Heart right ventricle (tissue), 16 donors: ENCODE results near the gene TULP3. TPM values are rescaled to one million over a fixed set of nuclear protein-coding genes. Genes with fewer than 3 reads are reported as not detected.

Source experiments
- ATAC-seq, 8 donors: fragments of 200-7000 bp; cut with Tn5 transposase; one replicate each; pipeline ENCODE4 v1.9.1; 2020; ENCODE audit warnings: mild to moderate bottlenecking in 8 of 8, moderate library complexity in 8 of 8, moderate number of reproducible peaks in 1 of 8
- DNase-seq, 2 donors: peaks; one replicate each; pipeline ENCODE4 v3.0.0-alpha.2; 2020
- H3K27ac ChIP-seq, 10 donors: fragments of 200-600 bp; sonication (generic) in 2 of 10; one replicate each; pipeline versions ENCODE4 v1.5.0 to v1.8.0; 2020 to 2022; ENCODE audit warnings: mild to moderate bottlenecking in 3 of 10
- H3K27me3 ChIP-seq, 7 donors: fragments of 200-600 bp; one replicate each; pipeline ENCODE4 v1.8.0; 2021 to 2022; ENCODE audit warnings: mild to moderate bottlenecking in 2 of 7
- H3K36me3 ChIP-seq, 9 donors: fragments of 200-600 bp; sonication (generic) in 1 of 9; one replicate each; pipeline versions ENCODE4 v1.5.0 to v1.8.0; 2020 to 2022; ENCODE audit warnings: mild to moderate bottlenecking in 2 of 9
- H3K4me1 ChIP-seq, 9 donors: fragments of 200-600 bp; sonication (generic) in 1 of 9; one replicate each; pipeline versions ENCODE4 v1.5.0 to v1.8.0; 2020 to 2022; ENCODE audit warnings: mild to moderate bottlenecking in 4 of 9
- H3K4me3 ChIP-seq, 10 donors: fragments of 200-600 bp; sonication (generic) in 2 of 10; one replicate each; pipeline versions ENCODE4 v1.5.0 to v1.8.0; 2020 to 2022; ENCODE audit warnings: mild to moderate bottlenecking in 7 of 10, moderate library complexity in 2 of 10
- H3K9me3 ChIP-seq, 11 donors: fragments of 200-600 bp in 10 of 11; sonication (generic) in 2 of 11; one replicate each; pipeline versions ENCODE4 v1.5.0 to v1.8.0; 2013 to 2022; ENCODE audit warnings: mild to moderate bottlenecking in 2 of 11, control low read depth in 1 of 11, moderate library complexity in 1 of 11
- WGBS, 2 donors: extraction: QIAGEN DNeasy Blood & Tissue Kit; methylation state at CpG; one replicate each; pipeline ENCODE4 v1.1.7; 2013; ENCODE audit warnings: inconsistent platforms in 1 of 2; 5-methylcytosine and 5-hydroxymethylcytosine counted together
- intact Hi-C, 10 donors: fragments of 100-400 bp; cut with DNase I; formaldehyde crosslinking; loops; one replicate each; pipeline versions ENCODE4 v1.11.1 to v1.14.2; 2022
- polyA plus RNA-seq, 2 donors: library from polyadenylated mRNA; stranded (reverse); fragments of 200-250 nt; gene quantifications; one replicate each; pipeline ENCODE4 v1.2.3, GENCODE V29; 2013
- total RNA-seq, 10 donors: library from RNA; stranded (reverse); fragmentation: NEBNext Ultra II Directional in 3 of 10; extraction: Animal tissue kit (Norgen Biotek cat#: 25700) in 3 of 10; gene quantifications; one replicate each; pipeline versions ENCODE4 v1.2.1 to v1.2.4, GENCODE V29; 2021 to 2023
- TF ChIP-seq, protein P1 (sequence below), 9 donors: fragments of 200-600 bp; sonication (generic) in 2 of 9; IDR thresholded peaks; one replicate each; pipeline versions ENCODE4 v1.5.0 to v1.8.0; 2021 to 2022; ENCODE audit warnings: antibody characterized with exemption in 9 of 9, mild to moderate bottlenecking in 5 of 9, moderate library complexity in 1 of 9
- donor health status: Arrhythmogenic right ventricular cardiomyopathy.
- donor health status: ischemic (EF 13 %, LVEDD 7.1; RV severe dilation, severe dysfunction).
- donor health status: healthy with polysubstance abuse.
- donor health status: DM: no; HTN: yes; CAD: no.
- donor health status: DM: no; HTN: no; CAD: no.
- donor health status: ischemic (EF 25% LVEDD 6.9; RV normal size, moderate dysfunction).
- donor health status: ischemic (EF 25% LVEDD 5.7; RV mildly dilated, moderate dysfunction).
- donor health status: healthy.
- donor health status: DM: yes; HTN: yes; CAD: no.
- donor health status: Ischemic cardiomyopathy.
- donor health status: ischemic (EF 35%, LVEDD 5.7; RV mildly dilated, moderate dysfunction).
- donor health status: nonischemic (EF 11% LVEDD 7.7; RV severe dilation, severe dysfunction).
- donor health status: DM: yes; HTN: yes; CAD: no.
- donor health status: PGD.
- donor health status: ischemic (EF 29% LVEDD 5.4; RV normal size, mild dysfunction).
- donor health status: nonischemic (EF 23%, LVEDD 6.1; RV moderate dilation, normal function).

The TULP3 gene
- total and polyA plus RNA-seq, 12 donors: 4.0 to 7.3 (median 5.0) TPM

DNA sequence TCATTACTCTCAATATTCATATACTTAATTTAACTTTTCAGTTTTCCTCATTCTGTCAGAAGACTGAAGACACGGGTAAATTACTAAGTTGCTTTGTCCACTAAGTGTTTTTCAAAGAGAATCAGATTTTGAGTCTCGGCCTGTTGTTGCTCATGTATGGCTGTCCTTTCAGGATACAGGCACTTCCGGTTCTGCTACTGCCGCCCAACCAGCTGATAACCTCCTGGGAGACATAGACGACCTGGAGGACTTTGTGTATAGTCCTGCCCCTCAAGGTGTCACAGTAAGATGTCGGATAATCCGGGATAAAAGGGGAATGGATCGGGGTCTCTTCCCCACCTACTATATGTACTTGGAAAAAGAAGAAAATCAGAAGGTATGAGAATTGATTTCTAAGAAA lies 40.2 kb downstream of the TULP3 start:
- 61 to 76% methylated on average over 8 of the region's 8 CpGs for whole genome bisulfite sequencing, 2 donors
- Histone ChIP-seq H3K36me3 (peaks cover 0 to 96% (median 21%) of the 10 kb centered on the region in 9 donors), H3K4me1 (peaks cover 0 to 5% (median 0%) of the 10 kb centered on the region in 9 donors), H3K27ac (no peak overlapping the region), H3K9me3 (no peaks in the 10 kb centered on the region), H3K4me3 (no peak overlapping the region), H3K27me3 (no peaks in the 10 kb centered on the region)
- TF ChIP-seq, protein P1, sequence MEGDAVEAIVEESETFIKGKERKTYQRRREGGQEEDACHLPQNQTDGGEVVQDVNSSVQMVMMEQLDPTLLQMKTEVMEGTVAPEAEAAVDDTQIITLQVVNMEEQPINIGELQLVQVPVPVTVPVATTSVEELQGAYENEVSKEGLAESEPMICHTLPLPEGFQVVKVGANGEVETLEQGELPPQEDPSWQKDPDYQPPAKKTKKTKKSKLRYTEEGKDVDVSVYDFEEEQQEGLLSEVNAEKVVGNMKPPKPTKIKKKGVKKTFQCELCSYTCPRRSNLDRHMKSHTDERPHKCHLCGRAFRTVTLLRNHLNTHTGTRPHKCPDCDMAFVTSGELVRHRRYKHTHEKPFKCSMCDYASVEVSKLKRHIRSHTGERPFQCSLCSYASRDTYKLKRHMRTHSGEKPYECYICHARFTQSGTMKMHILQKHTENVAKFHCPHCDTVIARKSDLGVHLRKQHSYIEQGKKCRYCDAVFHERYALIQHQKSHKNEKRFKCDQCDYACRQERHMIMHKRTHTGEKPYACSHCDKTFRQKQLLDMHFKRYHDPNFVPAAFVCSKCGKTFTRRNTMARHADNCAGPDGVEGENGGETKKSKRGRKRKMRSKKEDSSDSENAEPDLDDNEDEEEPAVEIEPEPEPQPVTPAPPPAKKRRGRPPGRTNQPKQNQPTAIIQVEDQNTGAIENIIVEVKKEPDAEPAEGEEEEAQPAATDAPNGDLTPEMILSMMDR (IDR thresholded peaks at IDR 0.05): no peak
- ATAC-seq: no peak
- intact Hi-C loops: no loop called here
- no peak for DNase-seq

DNA sequence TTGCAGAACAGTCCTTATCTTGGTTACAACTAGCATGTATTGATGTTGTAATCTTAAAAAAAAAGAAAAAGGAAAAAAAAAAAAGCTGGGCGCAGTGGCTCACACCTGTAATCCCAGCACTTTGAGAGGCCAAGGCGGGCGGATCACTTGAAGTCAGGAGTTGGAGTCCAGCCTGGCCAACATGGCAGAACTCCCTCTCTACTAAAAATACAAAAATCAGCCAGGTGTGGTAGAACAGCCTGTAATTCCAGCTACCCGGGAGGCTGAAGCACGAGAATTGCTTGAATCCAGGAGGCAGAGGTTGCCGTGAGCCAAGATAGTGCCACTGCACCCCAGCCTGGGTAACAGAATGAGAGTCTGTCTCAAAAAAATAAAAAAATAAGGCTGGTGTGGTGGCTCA lies 42.9 kb downstream of the TULP3 start:
- TF ChIP-seq, protein P1 (IDR thresholded peaks at IDR 0.05): no peak
- 95 to 98% methylated on average over 6 of the region's 6 CpGs for WGBS, 2 donors
- Histone ChIP-seq H3K27ac (no peak overlapping the region), H3K36me3 (peaks cover 0 to 98% (median 21%) of the 10 kb centered on the region in 9 donors), H3K4me1 (peaks cover 0 to 5% (median 0%) of the 10 kb centered on the region in 9 donors), H3K4me3 (no peak overlapping the region), H3K27me3 (no peaks in the 10 kb centered on the region), H3K9me3 (no peaks in the 10 kb centered on the region)
- intact Hi-C loops: no loop called here
- ATAC-seq (no peak), DNase-seq (no peak)

DNA sequence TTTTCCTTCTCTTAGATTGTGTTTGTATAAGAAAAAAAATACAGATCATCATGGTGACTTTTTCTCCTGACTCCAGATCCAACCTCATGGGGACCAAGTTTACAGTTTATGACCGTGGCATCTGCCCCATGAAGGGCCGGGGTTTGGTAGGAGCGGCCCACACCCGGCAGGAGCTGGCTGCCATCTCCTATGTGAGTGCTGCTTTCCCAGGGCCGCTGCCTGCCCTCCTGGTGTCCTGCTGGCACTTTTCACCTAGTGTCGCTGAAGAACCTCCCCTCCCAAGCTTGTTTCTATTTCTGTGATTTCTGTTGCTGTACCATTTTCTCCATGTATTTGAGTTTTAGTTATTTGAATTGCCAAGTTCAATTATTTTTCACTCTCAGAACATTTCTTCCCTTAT lies 43.7 kb downstream of the TULP3 start:
- peaks cover 0 to 5% (median 0%) of the 10 kb centered on the region in 9 donors for H3K4me1 ChIP-seq
- intact Hi-C loops: no loop called here
- H3K9me3 ChIP-seq: no peaks in the 10 kb centered on the region
- peaks cover 0 to 99% (median 25%) of the 10 kb centered on the region in 9 donors for H3K36me3 ChIP-seq
- H3K4me3 ChIP-seq: no peak overlapping the region
- DNase-seq (no peak), ATAC-seq (no peak)
- no peaks in the 10 kb centered on the region for H3K27me3 ChIP-seq
- 91 to 97% methylated on average over 6 of the region's 6 CpGs for WGBS, 2 donors
- H3K27ac ChIP-seq: no peak overlapping the region
- TF ChIP-seq, protein P1 (IDR thresholded peaks at IDR 0.05): no peak

DNA sequence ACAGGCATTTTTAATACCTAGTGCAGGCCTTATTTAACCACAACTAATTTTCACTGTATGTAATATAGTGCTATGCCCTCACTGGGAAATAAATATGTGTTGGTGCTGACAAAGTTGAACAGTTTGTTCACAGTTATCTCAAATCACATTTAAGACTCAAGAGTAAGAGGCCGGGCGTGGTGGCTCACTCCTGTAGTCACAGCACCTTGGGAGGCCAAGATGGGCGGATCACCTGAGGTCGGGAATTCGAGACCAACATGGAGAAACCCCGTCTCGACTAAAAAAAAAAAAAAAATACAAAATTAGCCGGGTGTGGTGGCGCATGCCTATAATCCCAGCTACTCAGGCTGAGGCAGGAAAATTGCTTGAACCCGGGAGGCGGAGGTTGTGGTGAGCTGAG lies 45.6 kb downstream of the TULP3 start:
- Histone ChIP-seq H3K27me3 (no peaks in the 10 kb centered on the region), H3K36me3 (peaks cover 0 to 97% (median 16%) of the 10 kb centered on the region in 9 donors), H3K4me3 (no peak overlapping the region), H3K27ac (no peak overlapping the region), H3K4me1 (no peaks in the 10 kb centered on the region), H3K9me3 (no peaks in the 10 kb centered on the region)
- DNase-seq (no peak), ATAC-seq (no peak)
- WGBS, 2 donors: 95 to 97% methylated on average over 11 of the region's 11 CpGs
- TF ChIP-seq, protein P1 (IDR thresholded peaks at IDR 0.05): no peak
- intact Hi-C loops: no loop called here
